MM.1S (cell line): ENCODE results near the gene KLC1.

ENCODE experiments used
- DNase-seq: peaks from one replicate; pipeline ENCODE4 v3.0.0-alpha.2; 2015
- H2AFZ ChIP-seq: fragments of 300-600 bp; sonication (generic); 2 replicates; pipeline ENCODE4 v1.6.0; 2016; ENCODE audit warnings: antibody characterized with exemption, low read length
- H3F3A ChIP-seq: fragments of 300-600 bp; sonication (generic); 2 replicates; pipeline ENCODE4 v1.6.1; 2016; ENCODE audit warnings: mild to moderate bottlenecking, antibody characterized with exemption, low read length, moderate library complexity, mixed read lengths; ENCODE audit not compliant: insufficient read depth
- H3K27ac ChIP-seq: fragments of 300-600 bp; sonication (generic); 2 replicates; pipeline ENCODE4 v1.5.1; 2016; ENCODE audit warnings: mild to moderate bottlenecking, low read length
- H3K27me3 ChIP-seq: fragments of 300-600 bp; sonication (generic); replicated peaks from 2 replicates; pipeline ENCODE4 v1.6.0; 2016; ENCODE audit warnings: low read length; ENCODE audit not compliant: insufficient read depth
- H3K36me3 ChIP-seq: fragments of 300-600 bp; sonication (generic); replicated peaks from 2 replicates; pipeline ENCODE4 v1.6.1; 2016; ENCODE audit warnings: mild to moderate bottlenecking, low read length, mixed read lengths; ENCODE audit not compliant: insufficient read depth
- H3K4me1 ChIP-seq: fragments of 300-600 bp; sonication (generic); 2 replicates; pipeline ENCODE4 v1.6.1; 2016; ENCODE audit warnings: low read length, mixed read lengths
- H3K4me2 ChIP-seq: fragments of 300-600 bp; sonication (generic); 2 replicates; pipeline ENCODE4 v1.6.0; 2016; ENCODE audit warnings: low read depth, low read length
- H3K4me3 ChIP-seq: fragments of 300-600 bp; sonication (generic); 2 replicates; pipeline ENCODE4 v1.5.1; 2016; ENCODE audit warnings: low read length, mixed read lengths
- H3K79me2 ChIP-seq: fragments of 300-600 bp; sonication (generic); 2 replicates; pipeline ENCODE4 v1.6.1; 2016; ENCODE audit warnings: mixed run types, low read length, mixed read lengths
- H3K9ac ChIP-seq: fragments of 300-600 bp; sonication (generic); 2 replicates; pipeline ENCODE4 v1.6.1; 2016; ENCODE audit warnings: low read length, mixed read lengths
- H3K9me2 ChIP-seq: fragments of 300-600 bp; sonication (generic); replicated peaks from 2 replicates; pipeline ENCODE4 v1.6.1; 2016; ENCODE audit warnings: mild to moderate bottlenecking, low read length, mixed read lengths; ENCODE audit not compliant: insufficient read depth
- H3K9me3 ChIP-seq: fragments of 300-600 bp; sonication (generic); replicated peaks from 2 replicates; pipeline ENCODE4 v1.6.1; 2016; ENCODE audit warnings: mild to moderate bottlenecking, low read length, mixed read lengths; ENCODE audit not compliant: insufficient read depth
- H4K20me1 ChIP-seq: fragments of 300-600 bp; sonication (generic); 2 replicates; pipeline ENCODE4 v1.6.1; 2016; ENCODE audit warnings: mild to moderate bottlenecking, low read length, moderate library complexity, mixed read lengths; ENCODE audit not compliant: insufficient read depth
- EZH2 ChIP-seq: fragments of 300-600 bp; sonication (generic); optimal IDR thresholded peaks from 2 replicates; pipeline ENCODE3; 2017; ENCODE audit warnings: low read depth, mild to moderate bottlenecking, antibody characterized with exemption, low read length, mixed read lengths
- EZH2phosphoT487 ChIP-seq: fragments of 300-600 bp; sonication (generic); IDR thresholded peaks from 2 replicates; pipeline ENCODE4 v1.6.1; 2018; ENCODE audit warnings: antibody characterized with exemption, low read length
- TF ChIP-seq, protein P1 (sequence below): fragments of 300-600 bp; sonication (generic); IDR thresholded peaks from 2 replicates; pipeline ENCODE4 v1.5.1; 2016; ENCODE audit warnings: antibody characterized with exemption, low read length, mixed read lengths

KLC1 gene

DNA sequence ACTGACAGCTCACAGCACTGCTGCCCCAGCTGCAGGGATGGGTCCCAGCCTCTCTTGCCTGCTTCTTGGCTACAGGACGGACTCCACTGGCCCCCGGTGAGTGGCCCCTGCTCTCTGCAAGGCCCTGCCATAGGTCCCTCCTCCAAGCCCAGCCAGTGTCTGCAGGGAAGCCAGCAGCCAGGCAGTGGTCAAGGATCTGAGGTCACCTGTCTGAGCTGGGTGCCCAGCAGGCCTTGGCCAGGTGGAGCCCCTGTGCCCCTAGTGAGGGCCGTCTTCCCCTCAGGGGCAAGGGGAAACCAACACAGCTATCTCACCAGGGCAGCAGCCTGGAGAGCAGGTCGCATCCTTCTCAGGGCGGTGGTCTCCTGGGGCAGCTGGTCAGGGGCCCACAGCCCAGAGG is 73.1 kb downstream of the KLC1 start:
- no peak overlapping the region for H3K9ac ChIP-seq
- H3K4me1 ChIP-seq = no peaks in the 10 kb centered on the region
- H3K36me3 ChIP-seq = no peaks in the 10 kb centered on the region
- no peak overlapping the region for H3K27ac ChIP-seq
- no peaks in the 10 kb centered on the region for H3K27me3 ChIP-seq
- no peaks in the 10 kb centered on the region for H3K79me2 ChIP-seq
- no peak overlapping the region for H2AFZ ChIP-seq
- TF ChIP-seq EZH2 (no peak), EZH2phosphoT487 (no peak)
- TF ChIP-seq, protein P1, sequence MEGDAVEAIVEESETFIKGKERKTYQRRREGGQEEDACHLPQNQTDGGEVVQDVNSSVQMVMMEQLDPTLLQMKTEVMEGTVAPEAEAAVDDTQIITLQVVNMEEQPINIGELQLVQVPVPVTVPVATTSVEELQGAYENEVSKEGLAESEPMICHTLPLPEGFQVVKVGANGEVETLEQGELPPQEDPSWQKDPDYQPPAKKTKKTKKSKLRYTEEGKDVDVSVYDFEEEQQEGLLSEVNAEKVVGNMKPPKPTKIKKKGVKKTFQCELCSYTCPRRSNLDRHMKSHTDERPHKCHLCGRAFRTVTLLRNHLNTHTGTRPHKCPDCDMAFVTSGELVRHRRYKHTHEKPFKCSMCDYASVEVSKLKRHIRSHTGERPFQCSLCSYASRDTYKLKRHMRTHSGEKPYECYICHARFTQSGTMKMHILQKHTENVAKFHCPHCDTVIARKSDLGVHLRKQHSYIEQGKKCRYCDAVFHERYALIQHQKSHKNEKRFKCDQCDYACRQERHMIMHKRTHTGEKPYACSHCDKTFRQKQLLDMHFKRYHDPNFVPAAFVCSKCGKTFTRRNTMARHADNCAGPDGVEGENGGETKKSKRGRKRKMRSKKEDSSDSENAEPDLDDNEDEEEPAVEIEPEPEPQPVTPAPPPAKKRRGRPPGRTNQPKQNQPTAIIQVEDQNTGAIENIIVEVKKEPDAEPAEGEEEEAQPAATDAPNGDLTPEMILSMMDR = no peak
- no peaks in the 10 kb centered on the region for H3K9me2 ChIP-seq
- no peak overlapping the region for H3K4me3 ChIP-seq
- DNase-seq = no peak
- no peaks in the 10 kb centered on the region for H4K20me1 ChIP-seq
- no peak overlapping the region for H3K4me2 ChIP-seq
- no peaks in the 10 kb centered on the region for H3K9me3 ChIP-seq
- H3F3A ChIP-seq = no peaks in the 10 kb centered on the region

DNA sequence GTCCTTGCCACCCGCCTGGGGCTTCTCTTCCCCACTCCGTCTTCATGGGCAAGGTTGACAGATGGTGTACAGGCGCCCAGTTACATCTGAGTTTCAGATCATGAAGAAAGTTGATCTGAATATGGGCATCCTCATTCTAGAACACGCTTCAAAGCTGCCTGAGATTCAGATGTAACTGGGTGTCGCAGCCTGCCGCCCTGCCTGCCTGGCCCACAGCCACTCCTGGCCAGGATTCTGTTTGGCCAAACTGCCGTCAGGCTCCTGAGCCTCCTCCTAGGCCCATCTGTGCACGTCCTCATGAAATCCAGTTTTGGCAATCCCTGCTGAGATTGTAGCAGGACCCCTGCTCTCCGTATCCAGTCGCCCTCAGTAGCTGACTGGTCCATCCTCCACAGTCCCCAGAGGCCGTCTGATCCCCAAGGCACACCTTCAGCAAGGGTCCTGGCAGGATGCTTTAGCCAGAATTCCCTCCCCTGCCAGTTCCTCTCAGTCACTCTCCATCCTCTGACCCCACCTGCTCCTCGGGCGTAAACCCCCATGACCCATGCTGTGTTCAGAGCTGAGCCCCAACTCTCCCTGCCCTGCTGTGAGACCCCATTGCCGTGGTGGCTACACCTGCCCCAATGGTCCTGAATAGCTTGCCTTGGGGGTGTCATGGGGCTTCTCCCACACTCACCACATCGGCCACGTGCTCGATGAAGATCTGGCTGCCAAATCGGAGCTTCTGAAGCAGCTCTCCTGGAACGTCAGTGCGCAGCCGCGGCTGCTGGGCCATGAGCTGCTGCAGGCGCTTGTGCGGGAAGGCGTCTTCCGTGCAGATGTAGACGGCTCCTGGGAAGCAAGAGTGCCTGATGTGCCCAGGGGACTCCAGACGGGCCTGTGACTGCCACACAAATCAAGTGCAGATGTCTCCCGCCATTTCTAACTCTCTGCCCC is 73.8 kb downstream of the KLC1 start:
- no peaks in the 10 kb centered on the region for H3K36me3 ChIP-seq
- H3F3A ChIP-seq = no peaks in the 10 kb centered on the region
- no peaks in the 10 kb centered on the region for H3K9me3 ChIP-seq
- H3K4me2 ChIP-seq = no peak overlapping the region
- no peak overlapping the region for H3K9ac ChIP-seq
- H4K20me1 ChIP-seq = no peaks in the 10 kb centered on the region
- no peak for DNase-seq
- H3K79me2 ChIP-seq = no peaks in the 10 kb centered on the region
- no peak for TF ChIP-seq EZH2phosphoT487
- TF ChIP-seq, protein P1 = no peak
- TF ChIP-seq EZH2 = no peak
- H3K27me3 ChIP-seq = no peaks in the 10 kb centered on the region
- no peak overlapping the region for H3K4me3 ChIP-seq
- H3K4me1 ChIP-seq = no peaks in the 10 kb centered on the region
- H3K27ac ChIP-seq = no peak overlapping the region
- no peaks in the 10 kb centered on the region for H3K9me2 ChIP-seq
- no peak overlapping the region for H2AFZ ChIP-seq

DNA sequence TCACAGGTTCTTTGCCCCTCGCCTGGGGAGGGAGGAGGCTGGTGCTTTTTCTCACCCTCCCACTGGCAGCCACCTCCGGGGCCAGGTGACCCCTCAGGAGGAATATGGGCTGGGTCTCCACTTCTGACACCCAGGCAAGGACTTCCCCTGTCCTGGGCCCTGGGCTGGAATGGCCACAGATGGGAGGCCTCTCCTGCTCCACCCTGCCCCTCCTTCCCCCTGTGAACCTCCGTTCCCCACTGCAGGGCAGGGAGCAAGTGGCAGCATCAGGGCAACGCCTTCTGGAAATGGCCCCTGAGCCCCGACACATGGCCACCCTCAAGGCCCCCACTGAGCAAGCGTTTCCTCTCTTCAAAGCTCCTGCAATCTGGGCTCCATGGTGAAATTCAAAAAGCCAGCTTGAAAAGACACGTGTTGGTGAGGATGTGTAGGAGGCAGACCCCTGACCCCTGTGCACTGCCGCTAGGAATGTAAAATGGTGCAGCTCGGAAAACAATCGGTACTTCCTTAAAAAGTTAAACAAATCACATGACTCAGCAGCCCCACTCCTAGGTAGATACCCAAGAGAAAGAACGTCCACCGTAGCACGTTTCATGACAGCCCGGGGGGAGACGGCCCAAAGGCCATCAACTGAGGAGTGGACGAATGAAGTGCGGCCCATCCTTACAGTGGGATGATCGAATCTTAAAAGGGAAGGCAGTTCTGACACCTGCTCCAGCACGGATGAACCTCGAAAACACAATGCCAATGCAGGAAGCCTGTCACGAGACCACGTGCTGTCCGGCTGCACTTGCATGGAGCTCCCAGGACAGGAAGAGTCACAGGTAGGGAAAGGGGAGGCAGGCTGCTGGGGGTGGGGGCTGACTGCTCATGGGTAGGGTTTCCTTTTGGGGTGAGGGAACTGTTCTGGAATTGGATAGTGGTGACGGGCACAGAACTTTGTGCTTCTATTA is 74.7 kb downstream of the KLC1 start:
- no peak overlapping the region for H3K4me3 ChIP-seq
- H3K36me3 ChIP-seq = no peaks in the 10 kb centered on the region

More for the DNA sequence above, 74.7 kb downstream of the KLC1 start:
- Histone ChIP-seq H3K4me1 (no peaks in the 10 kb centered on the region), H3K27ac (no peak overlapping the region), H3K4me2 (no peak overlapping the region), H4K20me1 (no peaks in the 10 kb centered on the region), H3K27me3 (no peaks in the 10 kb centered on the region), H3F3A (no peaks in the 10 kb centered on the region), H3K9ac (no peak overlapping the region), H3K79me2 (no peaks in the 10 kb centered on the region), H2AFZ (no peak overlapping the region), H3K9me3 (no peaks in the 10 kb centered on the region), H3K9me2 (no peaks in the 10 kb centered on the region)
- no peak for TF ChIP-seq EZH2
- TF ChIP-seq EZH2phosphoT487 = no peak
- TF ChIP-seq, protein P1 = no peak
- DNase-seq = no peak
